Measurements from ENCODE around the gene NFIA. TPM values are rescaled to one million over a fixed set of nuclear protein-coding genes. Genes with fewer than 3 reads are reported as not detected.

The NFIA gene
- polyA plus RNA-seq, 1 donor: 9.6 TPM

GRCh38 chr1:61244114-61244513 lies 161.8 kb downstream of the NFIA start:
- no CpG with 5 or more reads among the region's 1 CpG for WGBS (ENCODE audit: insufficient coverage, low lambda C conversion rate)
- Histone ChIP-seq H3K9me3 (ENCODE audit: control insufficient read depth, low read depth, low read length) (no peaks in the 10 kb centered on the region), H3K4me1 (ENCODE audit: control insufficient read depth, insufficient read depth, low read length) (peaks cover 3% of the 10 kb centered on the region), H3K27me3 (ENCODE audit: control insufficient read depth, insufficient read depth, low read length) (no peaks in the 10 kb centered on the region), H3K27ac (ENCODE audit: low read length) (no peak overlapping the region), H3K4me3 (ENCODE audit: low read length) (no peak overlapping the region), H3K36me3 (ENCODE audit: control insufficient read depth, insufficient read depth, low read length) (no peaks in the 10 kb centered on the region)
- no peak for DNase-seq

- Histone ChIP-seq H3K27me3 (ENCODE audit: control insufficient read depth, insufficient read depth, low read length) (no peaks in the 10 kb centered on the region), H3K36me3 (ENCODE audit: control insufficient read depth, insufficient read depth, low read length) (no peaks in the 10 kb centered on the region), H3K27ac (ENCODE audit: low read length) (no peak overlapping the region), H3K4me3 (ENCODE audit: low read length) (no peak overlapping the region), H3K9me3 (ENCODE audit: control insufficient read depth, low read depth, low read length) (no peaks in the 10 kb centered on the region), H3K4me1 (ENCODE audit: control insufficient read depth, insufficient read depth, low read length) (peaks cover 3% of the 10 kb centered on the region)
- 100% methylated on average over 2 of the region's 7 CpGs for WGBS (ENCODE audit: insufficient coverage, low lambda C conversion rate)
- no peak for DNase-seq
These were observed 163.5 kb downstream of the NFIA start for GRCh38 chr1:61245696-61246400.

- Histone ChIP-seq H3K4me3 (ENCODE audit: low read length) (no peak overlapping the region), H3K27me3 (ENCODE audit: control insufficient read depth, insufficient read depth, low read length) (no peaks in the 10 kb centered on the region), H3K9me3 (ENCODE audit: control insufficient read depth, low read depth, low read length) (no peaks in the 10 kb centered on the region), H3K4me1 (ENCODE audit: control insufficient read depth, insufficient read depth, low read length) (peaks cover 3% of the 10 kb centered on the region), H3K36me3 (ENCODE audit: control insufficient read depth, insufficient read depth, low read length) (no peaks in the 10 kb centered on the region), H3K27ac (ENCODE audit: low read length) (no peak overlapping the region)
- 100% methylated on average over 3 of the region's 8 CpGs for whole genome bisulfite sequencing (ENCODE audit: insufficient coverage, low lambda C conversion rate)
- DNase-seq: no peak
These were observed 164.9 kb downstream of the NFIA start for GRCh38 chr1:61247051-61247825.

DNA sequence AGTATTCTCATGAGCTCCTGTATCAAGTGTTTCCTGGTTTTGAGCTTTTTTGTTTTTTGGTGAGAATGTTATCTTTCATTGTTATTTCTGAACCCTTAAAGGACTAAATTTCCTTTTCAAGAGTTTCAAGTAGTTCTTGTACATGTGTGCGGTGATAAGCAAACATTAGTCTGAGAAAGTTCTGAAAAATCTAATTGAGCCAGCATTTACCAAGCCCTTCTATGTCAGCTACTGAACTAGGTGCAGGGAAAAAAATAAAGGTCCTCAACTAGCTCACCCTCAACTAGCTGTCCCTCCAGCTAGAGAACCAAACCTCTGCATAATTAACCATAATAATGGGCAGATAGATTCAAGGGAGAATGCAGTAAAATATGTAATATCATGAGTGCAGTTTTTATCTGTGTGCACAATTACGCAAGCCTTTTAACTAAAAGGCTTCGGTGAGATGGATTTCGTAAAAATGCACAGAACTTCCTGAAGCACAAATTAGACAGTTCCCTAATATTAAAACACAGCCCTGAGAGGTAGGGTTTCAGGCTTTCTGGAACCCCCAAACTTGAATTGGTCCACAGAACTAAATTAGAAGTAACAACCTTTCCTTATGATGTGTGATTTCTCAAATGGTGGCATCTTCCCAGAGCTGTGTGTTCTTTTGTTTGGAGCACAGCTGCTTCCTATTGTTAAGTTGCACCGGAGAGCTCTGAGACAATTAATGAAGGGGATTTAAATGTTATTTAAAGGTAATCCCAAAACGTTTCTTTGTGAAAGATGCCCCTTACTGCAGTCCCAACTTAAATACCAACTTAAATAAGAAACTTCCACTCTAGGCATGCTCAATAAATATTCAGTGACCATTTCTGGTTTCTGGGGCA lies 165.8 kb downstream of the NFIA start:
- Histone ChIP-seq H3K27me3 (ENCODE audit: control insufficient read depth, insufficient read depth, low read length) (no peaks in the 10 kb centered on the region), H3K36me3 (ENCODE audit: control insufficient read depth, insufficient read depth, low read length) (no peaks in the 10 kb centered on the region), H3K27ac (ENCODE audit: low read length) (no peak overlapping the region), H3K9me3 (ENCODE audit: control insufficient read depth, low read depth, low read length) (no peaks in the 10 kb centered on the region), H3K4me3 (ENCODE audit: low read length) (no peak overlapping the region), H3K4me1 (ENCODE audit: control insufficient read depth, insufficient read depth, low read length) (peaks cover 4% of the 10 kb centered on the region)
- 87% methylated on average over 3 of the region's 6 CpGs for WGBS (ENCODE audit: insufficient coverage, low lambda C conversion rate)
- no peak for DNase-seq

DNA sequence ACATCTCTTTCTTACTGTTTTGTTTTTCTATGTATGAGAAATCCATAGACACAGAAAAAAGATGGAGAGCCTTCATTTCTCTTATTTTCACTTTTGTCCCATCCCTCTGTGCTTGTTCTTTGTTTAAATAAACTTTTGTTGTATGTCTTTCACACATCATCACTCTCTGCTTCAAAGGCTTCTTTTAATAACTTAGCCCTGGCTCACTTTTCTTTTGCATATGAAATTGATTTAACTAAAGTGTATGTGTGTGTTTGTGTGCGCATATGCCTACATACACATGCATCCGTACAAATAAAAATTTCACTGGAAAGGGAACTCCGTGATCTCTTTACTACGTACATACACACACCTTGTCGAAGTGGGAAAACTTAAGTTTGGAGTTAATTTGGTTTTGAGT lies 168.6 kb downstream of the NFIA start:
- 80% methylated on average over 1 of the region's 5 CpGs for WGBS (ENCODE audit: insufficient coverage, low lambda C conversion rate)
- H3K4me3 ChIP-seq (ENCODE audit: low read length): no peak overlapping the region
- no peaks in the 10 kb centered on the region for H3K27me3 ChIP-seq (ENCODE audit: control insufficient read depth, insufficient read depth, low read length)
- H3K4me1 ChIP-seq (ENCODE audit: control insufficient read depth, insufficient read depth, low read length): peaks cover 4% of the 10 kb centered on the region
- no peak overlapping the region for H3K27ac ChIP-seq (ENCODE audit: low read length)
- no peaks in the 10 kb centered on the region for H3K9me3 ChIP-seq (ENCODE audit: control insufficient read depth, low read depth, low read length)
- no peak for DNase-seq
- H3K36me3 ChIP-seq (ENCODE audit: control insufficient read depth, insufficient read depth, low read length): no peaks in the 10 kb centered on the region

DNA sequence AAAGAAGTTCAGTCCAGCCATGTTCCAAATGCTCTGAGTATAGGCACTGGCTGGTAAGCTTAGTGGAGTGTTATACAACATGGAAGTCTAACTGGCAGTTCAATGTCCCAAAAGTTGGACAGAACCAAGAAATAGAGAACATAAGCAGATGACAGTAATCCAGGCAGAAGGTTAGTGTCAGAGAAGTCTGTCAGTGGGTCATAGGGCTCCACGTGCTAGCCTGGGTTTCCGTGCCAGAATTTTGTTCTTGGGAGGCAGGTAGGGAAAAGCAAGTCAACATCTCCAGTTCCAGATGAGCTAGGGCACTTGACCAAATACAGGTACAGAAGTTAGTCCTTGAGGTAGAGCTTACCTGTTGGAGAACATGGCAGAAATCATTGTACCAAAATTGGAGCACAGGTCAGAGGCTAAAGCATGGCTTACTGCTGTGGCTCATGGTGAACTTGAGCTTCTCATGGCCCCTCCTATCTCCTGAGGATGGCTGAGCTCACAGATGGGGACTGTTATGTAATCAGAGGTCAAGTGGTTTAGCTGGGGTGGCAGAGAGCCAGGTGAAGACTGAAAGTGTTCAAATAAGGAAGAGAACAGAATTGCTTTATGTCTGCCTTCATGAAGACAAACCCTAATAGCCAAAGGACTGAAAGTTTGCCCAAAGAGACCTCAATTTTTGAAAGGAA lies 170.8 kb downstream of the NFIA start:
- Histone ChIP-seq H3K27ac (ENCODE audit: low read length) (no peak overlapping the region), H3K36me3 (ENCODE audit: control insufficient read depth, insufficient read depth, low read length) (no peaks in the 10 kb centered on the region), H3K4me1 (ENCODE audit: control insufficient read depth, insufficient read depth, low read length) (peaks cover 4% of the 10 kb centered on the region), H3K4me3 (ENCODE audit: low read length) (no peak overlapping the region), H3K9me3 (ENCODE audit: control insufficient read depth, low read depth, low read length) (no peaks in the 10 kb centered on the region), H3K27me3 (ENCODE audit: control insufficient read depth, insufficient read depth, low read length) (no peaks in the 10 kb centered on the region)
- no CpG with 5 or more reads among the region's 2 CpGs for WGBS (ENCODE audit: insufficient coverage, low lambda C conversion rate)
- DNase-seq: peak; percentile 61 to 80

DNA sequence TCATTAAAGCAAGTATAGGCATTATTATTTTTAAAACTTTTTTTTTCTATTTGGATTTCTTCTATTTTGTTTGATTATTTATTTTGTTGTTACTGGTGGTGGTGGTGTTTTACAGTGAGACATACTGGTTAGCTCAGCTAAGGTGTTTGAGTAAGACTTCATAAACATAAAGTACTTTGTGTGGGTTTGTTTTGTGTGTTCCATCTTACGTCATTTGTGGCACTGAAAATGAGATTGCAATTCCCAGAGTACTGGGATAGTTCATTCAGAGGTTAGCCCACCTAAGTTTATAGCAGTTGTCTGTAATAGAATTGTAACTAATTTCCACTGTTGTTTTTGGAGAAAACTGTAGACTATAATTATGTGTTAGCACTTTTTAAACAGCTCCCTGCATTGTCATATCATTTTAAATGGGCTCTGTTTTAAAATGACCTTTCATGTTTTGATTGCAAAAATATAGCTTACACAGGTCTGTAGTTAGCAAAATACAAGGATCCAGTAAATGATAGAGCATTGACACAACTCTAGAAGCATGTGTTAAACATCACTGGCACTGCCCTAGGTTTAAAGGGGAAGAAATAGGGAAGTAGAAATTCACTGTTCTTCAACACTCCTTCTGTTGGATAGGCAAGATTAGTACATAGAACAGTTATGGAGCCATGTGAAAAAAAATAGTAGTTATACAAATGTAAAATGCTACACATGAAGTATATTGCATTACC lies 171.7 kb downstream of the NFIA start:
- no peaks in the 10 kb centered on the region for H3K9me3 ChIP-seq (ENCODE audit: control insufficient read depth, low read depth, low read length)
- H3K27me3 ChIP-seq (ENCODE audit: control insufficient read depth, insufficient read depth, low read length): no peaks in the 10 kb centered on the region
- no peak for DNase-seq
- H3K4me1 ChIP-seq (ENCODE audit: control insufficient read depth, insufficient read depth, low read length): peaks cover 4% of the 10 kb centered on the region
- no peak overlapping the region for H3K27ac ChIP-seq (ENCODE audit: low read length)
- H3K36me3 ChIP-seq (ENCODE audit: control insufficient read depth, insufficient read depth, low read length): no peaks in the 10 kb centered on the region
- no peak overlapping the region for H3K4me3 ChIP-seq (ENCODE audit: low read length)
- WGBS (ENCODE audit: insufficient coverage, low lambda C conversion rate): no CpG with 5 or more reads among the region's 1 CpG

- peaks cover 4% of the 10 kb centered on the region for H3K4me1 ChIP-seq (ENCODE audit: control insufficient read depth, insufficient read depth, low read length)
- H3K36me3 ChIP-seq (ENCODE audit: control insufficient read depth, insufficient read depth, low read length): no peaks in the 10 kb centered on the region
- no peaks in the 10 kb centered on the region for H3K27me3 ChIP-seq (ENCODE audit: control insufficient read depth, insufficient read depth, low read length)
- no CpG with 5 or more reads among the region's 6 CpGs for WGBS (ENCODE audit: insufficient coverage, low lambda C conversion rate)
- peak overlapping the region; percentile 20 for H3K27ac ChIP-seq (ENCODE audit: low read length)
- DNase-seq: peak in 1 of 2 donors; percentile 41
- no peaks in the 10 kb centered on the region for H3K9me3 ChIP-seq (ENCODE audit: control insufficient read depth, low read depth, low read length)
- H3K4me3 ChIP-seq (ENCODE audit: low read length): no peak overlapping the region
These were observed 172.4 kb downstream of the NFIA start for GRCh38 chr1:61254634-61255357.

GRCh38 chr1:61255358-61255703 lies 173.0 kb downstream of the NFIA start:
- Histone ChIP-seq H3K27me3 (ENCODE audit: control insufficient read depth, insufficient read depth, low read length) (no peaks in the 10 kb centered on the region), H3K4me3 (ENCODE audit: low read length) (no peak overlapping the region), H3K27ac (ENCODE audit: low read length) (no peak overlapping the region), H3K36me3 (ENCODE audit: control insufficient read depth, insufficient read depth, low read length) (no peaks in the 10 kb centered on the region), H3K4me1 (ENCODE audit: control insufficient read depth, insufficient read depth, low read length) (peaks cover 4% of the 10 kb centered on the region), H3K9me3 (ENCODE audit: control insufficient read depth, low read depth, low read length) (no peaks in the 10 kb centered on the region)
- whole genome bisulfite sequencing (ENCODE audit: insufficient coverage, low lambda C conversion rate): 92% methylated on average over 2 of the region's 3 CpGs
- DNase-seq: no peak

All from large intestine (tissue), 3 donors.